SJSA1 (cell line): ENCODE measurements around the gene ZNF366. TPM values are rescaled to one million over a fixed set of nuclear protein-coding genes. Genes with fewer than 3 reads are reported as not detected.

Source experiments
- DNase-seq, 2 experiments: peaks; one replicate each; pipeline ENCODE4 v3.0.0-alpha.2; 2015 to 2020; ENCODE audit warnings: low spot score in 2 of 2, low read depth in 1 of 2
- H3K27ac ChIP-seq: fragments of 250-450 bp; sonication (Bioruptor Pico); 2 replicates; pipeline ENCODE4 v1.5.1; 2020; ENCODE audit warnings: mild to moderate bottlenecking, moderate library complexity
- H3K27me3 ChIP-seq: fragments of 250-450 bp; sonication (Bioruptor Pico); replicated peaks from 2 replicates; pipeline ENCODE4 v1.5.1; 2020; ENCODE audit warnings: mild to moderate bottlenecking, moderate library complexity
- H3K36me3 ChIP-seq: fragments of 250-450 bp; sonication (Bioruptor Pico); 2 replicates; pipeline ENCODE4 v1.5.1; 2020; ENCODE audit warnings: mild to moderate bottlenecking
- H3K4me1 ChIP-seq: fragments of 250-450 bp; sonication (Bioruptor Pico); replicated peaks from 2 replicates; pipeline ENCODE4 v1.6.1; 2021; ENCODE audit warnings: mild to moderate bottlenecking
- H3K4me3 ChIP-seq: fragments of 250-450 bp; sonication (Bioruptor Pico); 2 replicates; pipeline ENCODE4 v1.5.1; 2020; ENCODE audit warnings: mild to moderate bottlenecking
- H3K9me3 ChIP-seq: fragments of 250-450 bp; sonication (Bioruptor Pico); replicated peaks from 2 replicates; pipeline ENCODE4 v1.5.1; 2020; ENCODE audit warnings: mild to moderate bottlenecking
- total RNA-seq: library from RNA; depleted of rRNA; stranded (reverse); fragments of >200 nt; shearing (Covaris generic); gene quantifications from 2 replicates; pipeline ENCODE4 v1.2.3, GENCODE V29; 2014; rRNA removed

Gene ZNF366, protein sequence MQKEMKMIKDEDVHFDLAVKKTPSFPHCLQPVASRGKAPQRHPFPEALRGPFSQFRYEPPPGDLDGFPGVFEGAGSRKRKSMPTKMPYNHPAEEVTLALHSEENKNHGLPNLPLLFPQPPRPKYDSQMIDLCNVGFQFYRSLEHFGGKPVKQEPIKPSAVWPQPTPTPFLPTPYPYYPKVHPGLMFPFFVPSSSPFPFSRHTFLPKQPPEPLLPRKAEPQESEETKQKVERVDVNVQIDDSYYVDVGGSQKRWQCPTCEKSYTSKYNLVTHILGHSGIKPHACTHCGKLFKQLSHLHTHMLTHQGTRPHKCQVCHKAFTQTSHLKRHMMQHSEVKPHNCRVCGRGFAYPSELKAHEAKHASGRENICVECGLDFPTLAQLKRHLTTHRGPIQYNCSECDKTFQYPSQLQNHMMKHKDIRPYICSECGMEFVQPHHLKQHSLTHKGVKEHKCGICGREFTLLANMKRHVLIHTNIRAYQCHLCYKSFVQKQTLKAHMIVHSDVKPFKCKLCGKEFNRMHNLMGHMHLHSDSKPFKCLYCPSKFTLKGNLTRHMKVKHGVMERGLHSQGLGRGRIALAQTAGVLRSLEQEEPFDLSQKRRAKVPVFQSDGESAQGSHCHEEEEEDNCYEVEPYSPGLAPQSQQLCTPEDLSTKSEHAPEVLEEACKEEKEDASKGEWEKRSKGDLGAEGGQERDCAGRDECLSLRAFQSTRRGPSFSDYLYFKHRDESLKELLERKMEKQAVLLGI
- total RNA-seq = not detected in 2 replicates

DNA sequence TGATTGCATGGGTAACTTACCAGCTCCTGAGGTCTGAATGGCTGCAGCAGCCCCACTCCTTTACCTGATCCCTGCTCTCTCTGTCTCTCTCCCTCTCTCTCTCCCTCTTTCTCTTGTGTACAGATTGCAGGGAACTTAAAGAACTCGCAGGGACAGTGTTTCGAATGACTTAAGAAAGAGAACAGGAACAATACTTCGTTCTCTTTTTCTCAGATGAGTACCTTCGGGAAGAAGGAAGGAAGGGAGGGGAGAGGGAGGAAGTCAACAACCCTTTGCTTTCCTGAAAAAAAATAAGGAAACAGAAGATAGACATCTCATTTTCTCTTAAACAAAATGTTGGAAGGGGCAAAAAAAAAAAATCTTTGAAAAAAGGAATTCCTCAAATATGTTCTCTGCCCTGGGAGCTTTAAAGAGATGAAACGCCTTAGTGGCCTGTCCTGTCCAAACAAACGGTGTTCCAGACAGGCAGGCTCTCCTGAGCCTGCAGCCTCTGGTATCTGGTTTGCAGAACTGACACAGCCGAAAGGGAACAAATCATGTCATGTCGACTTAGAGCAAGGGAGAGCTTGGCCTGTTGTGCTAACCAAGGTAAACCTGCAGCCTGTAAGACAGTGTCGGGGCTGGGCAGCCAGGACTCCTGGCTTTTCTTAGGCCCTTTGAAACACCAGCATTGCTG is at the start of gene ZNF366:
Gene ZNF366, minus strand, starts transcription at position 180 of the 676 bp plus-strand sequence. CDS start 45,914 bp downstream, outside the sequence.
- H3K27me3 ChIP-seq = no peaks in the 10 kb centered on the region
- no peaks in the 10 kb centered on the region; the same call in 1 of the 2 replicates for H3K36me3 ChIP-seq
- no peaks in the 10 kb centered on the region for H3K9me3 ChIP-seq
- no peak within 1 kb of the TSS for H3K4me3 ChIP-seq
- peak within 1 kb of the TSS; percentile 34 for H3K27ac ChIP-seq
- DNase-seq = no peak
- H3K4me1 ChIP-seq = peaks cover 80% of the 10 kb centered on the region

DNA sequence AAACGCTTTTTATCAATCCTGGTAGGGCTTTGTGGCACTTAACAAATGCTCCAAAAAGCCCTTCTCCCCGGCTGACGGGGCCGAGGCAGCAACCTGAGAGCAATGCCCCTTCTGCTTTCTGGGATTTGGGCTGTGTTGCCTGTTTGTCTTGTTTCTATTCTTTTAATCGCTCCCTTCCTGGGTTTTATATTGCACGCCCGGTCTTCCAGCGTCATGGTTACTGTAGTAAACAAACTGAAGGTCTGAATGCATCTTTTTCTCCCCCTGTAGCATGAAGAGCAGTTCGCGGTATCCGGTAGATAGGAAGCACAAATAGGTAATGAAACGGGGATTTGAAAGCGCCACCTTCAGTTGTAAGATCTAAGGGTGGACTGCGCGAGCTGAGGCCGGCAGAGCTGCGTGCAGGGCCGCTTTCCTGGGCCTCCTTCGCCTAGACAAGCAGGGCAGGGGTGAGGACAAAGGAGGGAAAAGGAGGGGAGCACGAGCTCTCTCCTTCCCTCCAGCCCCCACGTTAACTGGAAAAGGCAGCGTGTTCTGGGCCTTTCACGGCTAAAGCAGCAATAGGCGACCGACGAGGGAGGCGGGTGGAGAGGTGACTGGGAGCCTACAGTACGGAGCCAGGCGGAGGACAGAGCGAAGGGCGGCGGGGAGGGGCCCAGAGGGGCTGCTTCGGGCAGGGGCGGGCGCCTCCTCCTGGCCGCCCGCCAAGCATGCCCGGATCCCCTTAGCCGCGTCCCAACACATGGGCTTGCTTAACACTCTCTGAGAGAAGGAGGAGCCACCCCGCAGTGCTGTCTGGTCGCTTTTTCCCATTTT is 49.3 kb upstream of the ZNF366 start:
- peak in 1 of 2 experiments; percentile 27 for DNase-seq
- H3K4me1 ChIP-seq = peaks cover 21% of the 10 kb centered on the region
- no peak overlapping the region for H3K4me3 ChIP-seq
- peak overlapping the region; percentile 8; the same call in 1 of the 2 replicates for H3K27ac ChIP-seq
- no peaks in the 10 kb centered on the region for H3K9me3 ChIP-seq
- H3K36me3 ChIP-seq = no peaks in the 10 kb centered on the region
- H3K27me3 ChIP-seq = no peaks in the 10 kb centered on the region

DNA sequence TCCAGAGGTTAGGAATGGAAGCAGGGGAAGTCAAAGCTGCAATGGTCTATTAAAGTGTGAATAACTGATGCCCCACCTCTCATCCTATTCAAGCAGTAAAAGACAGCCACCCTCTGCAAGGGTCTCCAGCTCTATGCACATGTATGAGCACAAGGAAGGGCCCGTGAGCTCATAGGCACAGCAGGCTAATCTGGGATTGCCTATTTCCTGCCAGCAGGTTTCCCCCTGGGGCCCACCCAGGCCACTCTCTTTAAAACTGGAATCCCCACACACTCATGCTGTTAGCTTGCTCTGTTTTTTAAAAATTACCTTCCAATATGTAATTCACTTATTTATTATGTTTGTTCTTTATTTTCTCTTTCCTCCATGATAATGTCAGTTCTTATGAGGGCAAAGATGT is 48.7 kb upstream of the ZNF366 start:
- Histone ChIP-seq H3K4me3 (no peak overlapping the region), H3K36me3 (no peaks in the 10 kb centered on the region), H3K9me3 (no peaks in the 10 kb centered on the region), H3K27me3 (no peaks in the 10 kb centered on the region), H3K4me1 (peaks cover 21% of the 10 kb centered on the region), H3K27ac (peak overlapping the region; percentile 8; the same call in 1 of the 2 replicates)
- no peak for DNase-seq

DNA sequence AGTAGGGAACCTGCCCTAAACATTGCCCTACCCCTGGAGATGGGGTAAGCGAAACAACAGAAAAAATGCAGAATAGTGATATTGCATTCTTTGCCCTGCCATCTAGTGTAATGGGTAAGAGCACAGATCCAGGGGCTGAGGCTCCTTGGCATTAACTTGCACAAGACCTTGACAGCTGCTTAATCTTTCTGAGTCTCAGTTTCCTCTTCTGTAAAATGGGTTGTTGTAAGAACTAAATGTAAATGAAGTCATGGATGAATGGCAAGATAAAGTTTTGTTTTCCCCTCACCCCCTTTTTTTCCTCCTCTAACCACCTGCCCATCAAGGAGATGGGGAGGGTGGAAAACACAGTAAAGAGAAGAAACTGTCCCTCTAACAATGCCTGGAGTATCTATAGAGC is 47.7 kb upstream of the ZNF366 start:
- Histone ChIP-seq H3K27me3 (no peaks in the 10 kb centered on the region), H3K27ac (no peak overlapping the region), H3K36me3 (no peaks in the 10 kb centered on the region), H3K4me3 (no peak overlapping the region), H3K4me1 (peaks cover 21% of the 10 kb centered on the region), H3K9me3 (no peaks in the 10 kb centered on the region)
- DNase-seq = no peak

DNA sequence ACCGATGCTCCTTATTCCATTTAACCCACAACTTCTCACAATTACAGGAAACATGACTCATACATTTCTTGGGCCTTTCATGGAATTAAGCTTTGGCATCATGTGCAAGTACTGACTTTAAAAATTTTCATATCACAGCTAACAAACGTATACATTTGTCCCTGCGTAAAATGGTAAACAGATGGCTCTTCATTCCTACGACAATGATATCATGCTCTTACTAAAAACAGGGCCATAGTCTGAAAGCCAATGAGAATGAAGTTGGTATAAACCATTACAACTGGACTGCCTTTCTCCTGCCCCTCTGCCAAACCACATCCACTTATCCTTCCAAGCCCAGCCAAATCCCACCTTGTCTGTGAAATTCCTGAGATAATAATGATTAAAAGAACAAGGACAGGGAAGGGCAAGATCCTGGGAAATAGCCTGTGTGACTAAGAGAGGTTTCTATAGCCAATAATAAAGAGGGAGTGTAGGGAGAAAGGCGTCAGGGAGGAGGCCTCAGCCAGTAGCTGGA is 44.9 kb upstream of the ZNF366 start:
- H3K4me3 ChIP-seq = no peak overlapping the region

DNA sequence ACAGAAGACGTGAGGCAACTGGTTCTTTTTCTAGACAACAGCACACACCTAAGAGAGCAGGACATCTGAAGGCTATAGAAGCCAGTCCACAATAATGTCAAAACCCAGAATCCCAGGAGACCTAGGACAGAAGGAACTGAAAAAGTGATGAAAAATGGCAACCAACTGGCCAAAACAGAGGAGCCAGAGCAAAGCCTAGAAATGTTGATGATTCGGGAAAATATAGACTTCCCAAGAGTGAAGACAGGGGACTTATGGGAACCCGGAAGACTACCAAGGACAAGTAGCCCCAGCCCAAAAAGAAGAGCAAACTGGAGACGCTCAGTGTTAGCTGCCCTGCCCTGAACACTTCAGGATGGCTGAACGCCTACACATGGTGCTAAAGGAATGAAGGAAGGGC is 43.4 kb upstream of the ZNF366 start:
- Histone ChIP-seq H3K4me1 (peaks cover 12% of the 10 kb centered on the region), H3K27me3 (no peaks in the 10 kb centered on the region), H3K36me3 (no peaks in the 10 kb centered on the region), H3K27ac (no peak overlapping the region), H3K4me3 (no peak overlapping the region), H3K9me3 (no peaks in the 10 kb centered on the region)
- DNase-seq = no peak

More for the DNA sequence above, 44.9 kb upstream of the ZNF366 start:
- Histone ChIP-seq H3K27ac (peak overlapping the region; percentile 75), H3K27me3 (no peaks in the 10 kb centered on the region), H3K4me1 (peaks cover 21% of the 10 kb centered on the region), H3K36me3 (no peaks in the 10 kb centered on the region), H3K9me3 (no peaks in the 10 kb centered on the region)
- peak; percentile 72 to 92 for DNase-seq

DNA sequence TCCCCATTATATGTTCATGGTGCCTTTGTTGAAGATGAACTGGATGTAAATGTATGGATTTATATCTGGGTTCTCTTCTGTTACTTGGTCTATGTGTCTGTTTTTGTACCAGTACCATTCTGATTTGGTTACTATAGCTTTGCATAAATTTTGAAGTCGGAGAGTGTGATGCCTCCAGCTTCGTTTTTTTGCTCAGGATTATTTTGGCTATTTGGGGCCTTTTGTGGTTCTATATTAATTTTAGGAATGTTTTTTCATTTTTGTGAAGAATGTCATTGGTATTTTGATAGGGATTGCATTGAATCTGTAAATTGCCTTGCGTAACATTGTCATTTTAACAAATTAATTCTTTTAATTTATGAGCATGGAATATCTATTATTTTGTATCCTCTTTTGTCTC is 36.6 kb upstream of the ZNF366 start:
- DNase-seq = no peak
- H3K27me3 ChIP-seq = no peaks in the 10 kb centered on the region
- H3K4me1 ChIP-seq = peaks cover 9% of the 10 kb centered on the region
- H3K36me3 ChIP-seq = no peaks in the 10 kb centered on the region
- H3K9me3 ChIP-seq = 0 out of 2 replicates have a peak, but pooled peaks cover 3% of the 10 kb centered on the region
- no peak overlapping the region for H3K4me3 ChIP-seq
- H3K27ac ChIP-seq = no peak overlapping the region

DNA sequence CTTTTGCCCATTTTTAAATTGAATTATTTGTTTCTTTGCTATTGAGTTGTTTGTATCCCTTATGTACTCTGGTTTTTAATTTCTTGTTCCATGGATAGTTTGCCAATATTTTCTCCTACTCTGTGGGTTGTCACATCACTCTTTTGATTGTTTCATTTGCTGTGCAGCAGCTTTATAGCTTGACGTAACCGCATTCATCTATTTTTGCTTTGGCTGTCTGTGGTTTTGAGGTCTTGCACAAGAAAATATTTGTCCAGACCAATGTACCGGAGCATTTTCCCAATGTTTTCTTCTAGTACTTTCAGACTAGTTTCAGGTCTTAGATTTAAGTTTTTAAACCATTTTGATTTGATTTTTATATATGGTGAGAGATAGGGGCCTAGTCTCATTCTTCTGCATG is 36.2 kb upstream of the ZNF366 start:
- no peaks in the 10 kb centered on the region for H3K27me3 ChIP-seq
- H3K4me3 ChIP-seq = no peak overlapping the region
- no peak overlapping the region for H3K27ac ChIP-seq
- DNase-seq = peak in 1 of 2 experiments; percentile 41
- H3K4me1 ChIP-seq = peaks cover 9% of the 10 kb centered on the region
- no peaks in the 10 kb centered on the region for H3K36me3 ChIP-seq
- H3K9me3 ChIP-seq = 0 out of 2 replicates have a peak, but pooled peaks cover 3% of the 10 kb centered on the region

DNA sequence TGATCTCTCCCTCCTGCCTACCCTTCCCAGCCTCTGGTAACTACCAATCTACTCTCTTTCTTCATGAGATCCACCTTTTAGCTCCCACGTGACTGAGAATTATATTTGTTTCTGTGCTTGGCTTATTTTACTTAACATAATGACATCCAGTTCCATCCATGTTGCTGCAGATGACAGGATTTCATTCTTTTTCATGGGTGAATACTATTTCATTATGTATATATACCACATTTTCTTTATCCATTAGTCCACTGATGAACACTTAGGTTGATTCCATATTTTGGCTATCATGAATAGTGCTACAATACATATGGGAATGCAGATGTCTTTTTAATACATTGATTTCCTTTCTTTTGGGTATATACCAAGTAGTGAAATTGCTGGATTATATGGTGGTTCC is 35.5 kb upstream of the ZNF366 start:
- 0 out of 2 replicates have a peak, but pooled peaks cover 3% of the 10 kb centered on the region for H3K9me3 ChIP-seq
- H3K27ac ChIP-seq = no peak overlapping the region
- no peaks in the 10 kb centered on the region for H3K36me3 ChIP-seq
- H3K27me3 ChIP-seq = no peaks in the 10 kb centered on the region
- peaks cover 9% of the 10 kb centered on the region for H3K4me1 ChIP-seq
- H3K4me3 ChIP-seq = no peak overlapping the region
- DNase-seq = no peak

DNA sequence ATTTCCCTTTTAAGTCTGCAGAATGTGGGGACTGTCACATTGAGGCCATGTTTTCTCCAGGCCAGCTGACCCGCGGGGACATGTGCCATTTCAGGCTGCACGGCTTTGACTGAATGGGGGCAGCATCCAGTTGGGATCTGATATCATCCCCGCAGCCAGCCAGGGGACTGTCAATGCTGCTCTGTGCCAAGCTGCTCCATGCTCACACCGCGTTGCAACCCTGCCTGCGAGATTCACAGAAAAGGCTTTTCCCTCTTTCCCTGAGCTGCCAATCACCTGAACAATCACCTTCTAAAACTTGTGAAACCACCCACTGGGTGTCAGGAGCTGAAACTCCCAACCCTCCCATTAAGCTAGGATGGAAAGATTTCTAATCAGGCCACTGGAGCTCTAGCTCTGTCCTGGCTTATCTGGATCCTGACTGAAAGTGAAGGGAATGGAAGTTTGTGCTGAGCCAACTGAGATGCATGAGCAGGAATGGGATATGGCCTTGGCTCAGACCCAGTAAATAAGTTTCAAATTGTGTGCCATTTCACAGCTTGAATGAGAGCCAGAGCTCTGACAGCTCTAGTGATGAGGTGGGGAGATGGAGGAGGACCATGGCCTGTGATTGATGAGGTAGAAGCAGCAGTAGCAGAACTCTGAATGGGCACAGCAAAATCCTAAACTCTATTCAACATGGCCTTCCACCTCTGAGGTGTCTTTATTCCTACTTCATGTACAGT is 34.5 kb upstream of the ZNF366 start:
- no peaks in the 10 kb centered on the region for H3K27me3 ChIP-seq
- H3K4me3 ChIP-seq = no peak overlapping the region
- no peak for DNase-seq

DNA sequence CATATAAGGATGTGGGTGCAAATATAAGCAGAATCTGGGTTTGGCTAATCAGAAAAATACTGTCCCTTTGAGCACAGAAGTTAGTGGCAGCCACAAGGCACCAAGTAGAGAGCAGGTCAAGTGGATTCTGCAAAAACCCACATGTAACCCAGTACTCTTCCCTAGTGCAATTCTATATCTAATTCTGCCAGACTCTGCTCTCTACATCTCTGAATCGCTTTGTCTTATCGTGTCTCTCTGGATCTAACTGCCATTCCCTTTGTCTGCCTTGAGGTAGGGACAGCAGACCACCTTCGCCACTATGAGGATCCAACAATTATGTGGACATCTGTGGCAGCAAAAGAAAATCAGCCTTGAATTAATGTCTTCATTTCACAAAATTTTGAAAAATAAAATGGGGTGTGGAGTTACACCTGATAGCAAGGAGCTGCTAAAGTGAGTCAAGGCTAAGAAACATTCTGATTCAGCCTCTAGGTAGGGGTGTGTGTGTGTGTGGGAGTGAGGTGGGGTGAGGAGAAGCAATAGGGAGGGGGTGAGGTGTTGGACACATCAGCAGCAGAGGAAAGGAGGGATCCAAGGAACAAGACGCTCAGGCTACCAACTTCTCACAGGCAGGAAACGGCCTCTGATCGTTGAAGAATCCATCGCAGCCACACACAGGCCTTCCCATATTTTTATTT is 33.7 kb upstream of the ZNF366 start:
- 0 out of 2 replicates have a peak, but pooled peaks cover 3% of the 10 kb centered on the region for H3K9me3 ChIP-seq
- no peak overlapping the region for H3K27ac ChIP-seq
- no peak for DNase-seq
- no peaks in the 10 kb centered on the region for H3K36me3 ChIP-seq
- peaks cover 9% of the 10 kb centered on the region for H3K4me1 ChIP-seq
- no peak overlapping the region for H3K4me3 ChIP-seq
- no peaks in the 10 kb centered on the region for H3K27me3 ChIP-seq

More for the DNA sequence above, 34.5 kb upstream of the ZNF366 start:
- no peak overlapping the region for H3K27ac ChIP-seq
- peaks cover 9% of the 10 kb centered on the region for H3K4me1 ChIP-seq
- no peaks in the 10 kb centered on the region for H3K36me3 ChIP-seq
- 0 out of 2 replicates have a peak, but pooled peaks cover 3% of the 10 kb centered on the region for H3K9me3 ChIP-seq

DNA sequence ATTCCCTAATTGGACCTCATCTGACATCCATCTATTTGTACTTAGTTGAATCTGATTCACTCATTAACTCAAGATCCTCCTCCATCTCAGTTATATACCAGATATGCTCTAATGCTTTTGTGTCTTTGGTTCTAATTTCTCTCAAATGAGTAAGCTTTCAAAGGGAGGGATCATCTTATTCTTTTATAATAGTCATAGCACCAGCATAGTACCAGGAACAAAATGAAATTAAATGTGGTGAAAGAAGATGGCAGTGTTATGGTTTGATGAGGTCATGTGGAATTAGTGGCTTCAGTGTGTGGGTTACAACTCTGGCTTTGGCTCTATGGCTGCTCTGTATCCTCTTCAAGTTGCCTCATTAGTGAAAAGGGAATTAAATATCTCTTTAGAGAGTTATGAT is 32.5 kb upstream of the ZNF366 start:
- DNase-seq = no peak
- Histone ChIP-seq H3K4me3 (no peak overlapping the region), H3K27ac (no peak overlapping the region)

More for the DNA sequence above, 32.5 kb upstream of the ZNF366 start:
- Histone ChIP-seq H3K4me1 (peaks cover 9% of the 10 kb centered on the region), H3K9me3 (no peaks in the 10 kb centered on the region), H3K27me3 (no peaks in the 10 kb centered on the region), H3K36me3 (no peaks in the 10 kb centered on the region)
